NB4 (cell line): ENCODE data around the gene PTPRD.
"Not testable (repeated sequence)": the region's sequence is repeated elsewhere in the genome, so short reads cannot be mapped to it uniquely, and the experiment has no call there.

Experiments used
- DNase-seq: peaks from one replicate; pipeline ENCODE4 v3.0.0; 2010; ENCODE audit warnings: low read depth
- H3K4me3 ChIP-seq: one replicate; pipeline ENCODE4 v1.5.1; 2011; ENCODE audit warnings: mild to moderate bottlenecking, low read depth, low read length, moderate library complexity
- CTCF ChIP-seq: IDR thresholded peaks from one replicate; pipeline ENCODE4 v1.5.1; 2012; ENCODE audit warnings: low read depth, low read length
- MAX ChIP-seq: IDR thresholded peaks from 2 replicates; pipeline ENCODE4 v1.6.1; 2011; ENCODE audit warnings: low read depth, low read length
- MYC ChIP-seq: IDR thresholded peaks from 2 replicates; pipeline ENCODE4 v1.6.1; 2011; ENCODE audit warnings: low read depth, low read length
- POLR2A ChIP-seq: IDR thresholded peaks from 2 replicates; pipeline ENCODE4 v1.6.1; 2011; ENCODE audit warnings: mild to moderate bottlenecking; ENCODE audit not compliant: insufficient read length; ENCODE audit errors: extremely low read depth

The PTPRD gene

GRCh38 chr9:10534850-10535249 lies 78.0 kb downstream of the PTPRD start:
- H3K4me3 ChIP-seq: no peak overlapping the region
- TF ChIP-seq CTCF (no peak), MYC (no peak), MAX (no peak), POLR2A (no peak)
- DNase-seq: no peak

GRCh38 chr9:10525972-10526371 lies 86.8 kb downstream of the PTPRD start:
- TF ChIP-seq MAX: no peak
- no peak for TF ChIP-seq CTCF
- no peak for TF ChIP-seq MYC
- no peak for TF ChIP-seq POLR2A
- H3K4me3 ChIP-seq: no peak overlapping the region
- DNase-seq: no peak

- TF ChIP-seq MYC (no peak), CTCF (no peak), POLR2A (no peak), MAX (no peak)
- no peak for DNase-seq
- no peak overlapping the region for H3K4me3 ChIP-seq
Measured at GRCh38 chr9:10523164-10523563, 89.6 kb downstream of the PTPRD start.

- TF ChIP-seq MYC (no peak), POLR2A (no peak), MAX (no peak), CTCF (no peak)
Measured at GRCh38 chr9:10512144-10512543, 100.7 kb downstream of the PTPRD start.

GRCh38 chr9:10488937-10489336 lies 123.9 kb downstream of the PTPRD start:
- TF ChIP-seq MAX: no peak
- TF ChIP-seq MYC: no peak
- TF ChIP-seq POLR2A: no peak
- no peak for TF ChIP-seq CTCF
- DNase-seq: no peak
- H3K4me3 ChIP-seq: no peak overlapping the region

More at GRCh38 chr9:10512144-10512543, 100.7 kb downstream of the PTPRD start:
- no peak for DNase-seq
- no peak overlapping the region for H3K4me3 ChIP-seq

- TF ChIP-seq CTCF (peak; percentile 62), POLR2A (no peak)
- peak; percentile 32 for DNase-seq
- no peak overlapping the region for H3K4me3 ChIP-seq
Measured at GRCh38 chr9:10479172-10479571, 133.6 kb downstream of the PTPRD start.

- DNase-seq: not testable (repeated sequence)
Measured at GRCh38 chr9:10449201-10449617, 163.6 kb downstream of the PTPRD start.

More at GRCh38 chr9:10449201-10449617, 163.6 kb downstream of the PTPRD start:
- H3K4me3 ChIP-seq: not testable (repeated sequence)
